DND-41 (cell line): ENCODE measurements around the gene LRP5.

Source experiments
- ATAC-seq: fragments of 200-7000 bp; cut with Tn5 transposase; 3 replicates; pipeline ENCODE4 v1.9.1; 2021; ENCODE audit warnings: low read depth; ENCODE audit not compliant: insufficient read depth
- DNase-seq: peaks from one replicate; pipeline ENCODE4 v3.0.0-alpha.2; 2020
- H2AFZ ChIP-seq: 2 replicates; pipeline ENCODE4 v1.6.0; 2012; ENCODE audit warnings: low read depth, low read length
- H3K27ac ChIP-seq: 2 replicates; pipeline ENCODE4 v1.5.1; 2012; ENCODE audit warnings: low read length, inconsistent platforms
- H3K27me3 ChIP-seq: fragments of 200-600 bp; sonication (generic); 2 replicates; pipeline ENCODE4 v1.6.0; 2012; ENCODE audit warnings: low read length, mild to moderate bottlenecking, inconsistent platforms; ENCODE audit not compliant: insufficient read depth, poor library complexity
- H3K36me3 ChIP-seq: 2 replicates; pipeline ENCODE4 v1.5.1; 2012; ENCODE audit warnings: low read length, inconsistent platforms; ENCODE audit not compliant: insufficient read depth
- H3K4me1 ChIP-seq: 2 replicates; pipeline ENCODE4 v1.5.1; 2012; ENCODE audit warnings: mild to moderate bottlenecking, low read length; ENCODE audit not compliant: insufficient read depth
- H3K4me2 ChIP-seq: 2 replicates; pipeline ENCODE4 v1.6.0; 2012; ENCODE audit warnings: mild to moderate bottlenecking, moderate library complexity, low read length, inconsistent platforms; ENCODE audit not compliant: insufficient read depth
- H3K4me3 ChIP-seq, 2 experiments: fragments of 200-600 bp in 1 of 2; shearing (Covaris generic) in 1 of 2; 2 replicates each; pipeline ENCODE4 v1.5.1; 2012 to 2016; ENCODE audit warnings: inconsistent platforms in 2 of 2, low read length in 2 of 2, mild to moderate bottlenecking in 2 of 2, low read depth in 1 of 2, moderate library complexity in 1 of 2
- H3K79me2 ChIP-seq: 2 replicates; pipeline ENCODE4 v1.6.0; 2012; ENCODE audit warnings: low read length, inconsistent platforms; ENCODE audit not compliant: insufficient read depth
- H3K9ac ChIP-seq: 2 replicates; pipeline ENCODE4 v1.6.0; 2012; ENCODE audit warnings: low read depth, mild to moderate bottlenecking, inconsistent platforms, low read length, moderate library complexity
- H3K9me3 ChIP-seq: 2 replicates; pipeline ENCODE4 v1.5.1; 2012; ENCODE audit warnings: low read length, moderate library complexity, mild to moderate bottlenecking, inconsistent platforms; ENCODE audit not compliant: insufficient read depth, severe bottlenecking
- H4K20me1 ChIP-seq: 2 replicates; pipeline ENCODE4 v1.6.0; 2012; ENCODE audit warnings: low read length; ENCODE audit not compliant: insufficient read depth
- CTCF ChIP-seq: IDR thresholded peaks from 2 replicates; pipeline ENCODE4 v1.5.1; 2012; ENCODE audit warnings: borderline replicate concordance, low read length, moderate library complexity, mild to moderate bottlenecking; ENCODE audit not compliant: poor library complexity, severe bottlenecking; ENCODE audit errors: extremely low read depth
- EZH2 ChIP-seq: IDR thresholded peaks from 3 replicates; pipeline ENCODE4 v1.6.1; 2012; ENCODE audit warnings: borderline replicate concordance, low read depth, mild to moderate bottlenecking, moderate library complexity, low read length, inconsistent platforms; ENCODE audit not compliant: severe bottlenecking

LRP5 gene

GRCh38 chr11:68312117-68312779, at the start of gene LRP5:
LRP5 (plus strand) TSS chr11:68312591; CDS start chr11:68312715, 124 bp downstream.
- TF ChIP-seq CTCF (no peak), EZH2 (no peak)
- Histone ChIP-seq H4K20me1 (peaks cover 29% of the 10 kb centered on the region), H3K79me2 (peaks cover 34% of the 10 kb centered on the region), H3K27me3 (no peaks in the 10 kb centered on the region), H3K9me3 (no peaks in the 10 kb centered on the region), H3K9ac (peak within 1 kb of the TSS; percentile 60), H3K4me2 (peak within 1 kb of the TSS; percentile 86), H2AFZ (peak within 1 kb of the TSS; percentile 57), H3K4me3 (peak within 1 kb of the TSS; percentile 44 to 67; a peak in 3 of 4 replicates), H3K27ac (peak within 1 kb of the TSS; percentile 50), H3K4me1 (peaks cover 29% of the 10 kb centered on the region), H3K36me3 (no peaks in the 10 kb centered on the region)
- ATAC-seq, result peak; percentile 52
- DNase-seq, result peak; percentile 50

- no peaks in the 10 kb centered on the region for H3K9me3 ChIP-seq
- no peaks in the 10 kb centered on the region for H4K20me1 ChIP-seq
- no peak overlapping the region for H3K4me3 ChIP-seq
- no peak for ATAC-seq
- no peak overlapping the region for H3K9ac ChIP-seq
- DNase-seq, result no peak
- no peak overlapping the region for H2AFZ ChIP-seq
- TF ChIP-seq CTCF (no peak), EZH2 (no peak)
- no peaks in the 10 kb centered on the region for H3K79me2 ChIP-seq
- H3K27ac ChIP-seq, result no peak overlapping the region
- H3K27me3 ChIP-seq, result no peaks in the 10 kb centered on the region
- no peaks in the 10 kb centered on the region for H3K4me1 ChIP-seq
- no peak overlapping the region for H3K4me2 ChIP-seq
- H3K36me3 ChIP-seq, result peaks cover 51% of the 10 kb centered on the region
Observed at GRCh38 chr11:68263444-68264035, 48.9 kb upstream of the LRP5 start.

GRCh38 chr11:68264244-68264643, 48.1 kb upstream of the LRP5 start:
- peaks cover under 1% of the 10 kb centered on the region; the same call in 1 of the 2 replicates for H4K20me1 ChIP-seq
- H3K27me3 ChIP-seq, result no peaks in the 10 kb centered on the region
- no peak for DNase-seq
- no peaks in the 10 kb centered on the region for H3K79me2 ChIP-seq
- H2AFZ ChIP-seq, result no peak overlapping the region
- no peak for ATAC-seq
- 0 out of 2 replicates have a peak, but pooled peaks cover under 1% of the 10 kb centered on the region for H3K4me1 ChIP-seq
- TF ChIP-seq CTCF (no peak), EZH2 (no peak)
- no peaks in the 10 kb centered on the region for H3K9me3 ChIP-seq
- H3K4me3 ChIP-seq, result no peak overlapping the region
- H3K36me3 ChIP-seq, result peaks cover 51% of the 10 kb centered on the region
- H3K9ac ChIP-seq, result no peak overlapping the region
- no peak overlapping the region for H3K27ac ChIP-seq
- no peak overlapping the region for H3K4me2 ChIP-seq
